Measurements from ENCODE around the gene BMP4. TPM values are rescaled to one million over a fixed set of nuclear protein-coding genes. Genes with fewer than 3 reads are reported as not detected.

The BMP4 gene
- total RNA-seq, 1 donor = 7.6 TPM

- peak overlapping the region; percentile 80 for H3K27ac ChIP-seq (ENCODE audit: low read depth, low read length)
Observed at GRCh38 chr14:54000341-54000811, 43.8 kb upstream of the BMP4 start.

GRCh38 chr14:53999061-53999488 is 42.5 kb upstream of the BMP4 start:
- H4K20me1 ChIP-seq (ENCODE audit: insufficient read depth, low read length) = no peaks in the 10 kb centered on the region
- no peak overlapping the region for H2AFZ ChIP-seq (ENCODE audit: low read length)
- no peaks in the 10 kb centered on the region for H3K79me2 ChIP-seq (ENCODE audit: insufficient read depth, low read length)
- peak overlapping the region; percentile 51 for H3K4me2 ChIP-seq (ENCODE audit: insufficient read depth, low read length)
- H3K36me3 ChIP-seq (ENCODE audit: insufficient read depth, low read length) = no peaks in the 10 kb centered on the region
- H3K4me1 ChIP-seq (ENCODE audit: insufficient read depth, low read length) = peaks cover 48% of the 10 kb centered on the region
- no peaks in the 10 kb centered on the region for H3K27me3 ChIP-seq (ENCODE audit: insufficient read depth, low read length)
- DNase-seq (ENCODE audit: insufficient read length, low spot score, missing footprints) = peak; percentile 56
- H3K9me3 ChIP-seq (ENCODE audit: low read depth, low read length) = no peaks in the 10 kb centered on the region
- peak overlapping the region; percentile 59 for H3K27ac ChIP-seq (ENCODE audit: low read depth, low read length)
- no peak for TF ChIP-seq CTCF (IDR thresholded peaks at IDR 0.05; ENCODE audit: extremely low read depth, low read depth, low read length)
- H3K4me3 ChIP-seq (ENCODE audit: insufficient read depth, low read length) = no peak overlapping the region

More at GRCh38 chr14:54000341-54000811, 43.8 kb upstream of the BMP4 start:
- Histone ChIP-seq H3K4me3 (ENCODE audit: insufficient read depth, low read length) (no peak overlapping the region), H3K27me3 (ENCODE audit: insufficient read depth, low read length) (no peaks in the 10 kb centered on the region), H3K4me1 (ENCODE audit: insufficient read depth, low read length) (peaks cover 48% of the 10 kb centered on the region), H3K9me3 (ENCODE audit: low read depth, low read length) (no peaks in the 10 kb centered on the region), H2AFZ (ENCODE audit: low read length) (no peak overlapping the region), H3K4me2 (ENCODE audit: insufficient read depth, low read length) (peak overlapping the region; percentile 19), H3K36me3 (ENCODE audit: insufficient read depth, low read length) (no peaks in the 10 kb centered on the region), H3K79me2 (ENCODE audit: insufficient read depth, low read length) (no peaks in the 10 kb centered on the region), H4K20me1 (ENCODE audit: insufficient read depth, low read length) (no peaks in the 10 kb centered on the region)
- peak; percentile 39 for DNase-seq (ENCODE audit: insufficient read length, low spot score, missing footprints)
- TF ChIP-seq CTCF (IDR thresholded peaks at IDR 0.05; ENCODE audit: extremely low read depth, low read depth, low read length) = no peak

GRCh38 chr14:53996041-53996440 is 39.4 kb upstream of the BMP4 start:
- Histone ChIP-seq H3K79me2 (ENCODE audit: insufficient read depth, low read length) (no peaks in the 10 kb centered on the region), H3K4me3 (ENCODE audit: insufficient read depth, low read length) (no peak overlapping the region), H3K4me1 (ENCODE audit: insufficient read depth, low read length) (peaks cover 24% of the 10 kb centered on the region), H3K36me3 (ENCODE audit: insufficient read depth, low read length) (no peaks in the 10 kb centered on the region), H3K27me3 (ENCODE audit: insufficient read depth, low read length) (no peaks in the 10 kb centered on the region), H4K20me1 (ENCODE audit: insufficient read depth, low read length) (no peaks in the 10 kb centered on the region), H3K9me3 (ENCODE audit: low read depth, low read length) (no peaks in the 10 kb centered on the region), H2AFZ (ENCODE audit: low read length) (no peak overlapping the region), H3K4me2 (ENCODE audit: insufficient read depth, low read length) (no peak overlapping the region), H3K27ac (ENCODE audit: low read depth, low read length) (no peak overlapping the region)
- no peak for DNase-seq (ENCODE audit: insufficient read length, low spot score, missing footprints)
- TF ChIP-seq CTCF (IDR thresholded peaks at IDR 0.05; ENCODE audit: extremely low read depth, low read depth, low read length) = no peak

GRCh38 chr14:53993920-53994607 is 37.4 kb upstream of the BMP4 start:
- H3K4me3 ChIP-seq (ENCODE audit: insufficient read depth, low read length) = no peak overlapping the region
- no peaks in the 10 kb centered on the region for H3K79me2 ChIP-seq (ENCODE audit: insufficient read depth, low read length)
- no peaks in the 10 kb centered on the region for H3K9me3 ChIP-seq (ENCODE audit: low read depth, low read length)
- no peaks in the 10 kb centered on the region for H3K36me3 ChIP-seq (ENCODE audit: insufficient read depth, low read length)
- no peaks in the 10 kb centered on the region for H4K20me1 ChIP-seq (ENCODE audit: insufficient read depth, low read length)
- DNase-seq (ENCODE audit: insufficient read length, low spot score, missing footprints) = no peak
- no peaks in the 10 kb centered on the region for H3K27me3 ChIP-seq (ENCODE audit: insufficient read depth, low read length)
- H3K4me1 ChIP-seq (ENCODE audit: insufficient read depth, low read length) = peaks cover 6% of the 10 kb centered on the region
- H3K4me2 ChIP-seq (ENCODE audit: insufficient read depth, low read length) = no peak overlapping the region
- no peak for TF ChIP-seq CTCF (IDR thresholded peaks at IDR 0.05; ENCODE audit: extremely low read depth, low read depth, low read length)
- H3K27ac ChIP-seq (ENCODE audit: low read depth, low read length) = no peak overlapping the region
- H2AFZ ChIP-seq (ENCODE audit: low read length) = peak overlapping the region; percentile 48
